Liver (tissue), 9 donors: ENCODE data around the gene UNC13A. TPM values are rescaled to one million over a fixed set of nuclear protein-coding genes. Genes with fewer than 3 reads are reported as not detected.

Experiments used
- DNase-seq: peaks from one replicate; pipeline ENCODE4 v3.0.0-alpha.2; 2017; ENCODE audit warnings: low spot score
- H3K27ac ChIP-seq, 2 donors: one replicate each; pipeline ENCODE4 v1.7.0; 2013; ENCODE audit warnings: inconsistent platforms in 2 of 2, low read length in 2 of 2, control low read depth in 1 of 2, low read depth in 1 of 2, mild to moderate bottlenecking in 1 of 2
- H3K27me3 ChIP-seq, 4 donors: one replicate each; pipeline versions ENCODE4 v1.6.1 to v1.7.0; 2013; ENCODE audit warnings: low read length in 3 of 4, inconsistent platforms in 1 of 4, mild to moderate bottlenecking in 1 of 4, moderate library complexity in 1 of 4; ENCODE audit not compliant: control insufficient read depth in 4 of 4, insufficient read depth in 4 of 4
- H3K36me3 ChIP-seq, 4 donors: one replicate each; pipeline versions ENCODE4 v1.6.1 to v1.7.0; 2013; ENCODE audit warnings: low read length in 3 of 4, mild to moderate bottlenecking in 3 of 4, low read depth in 1 of 4, moderate library complexity in 1 of 4; ENCODE audit not compliant: control insufficient read depth in 4 of 4, insufficient read depth in 3 of 4
- H3K4me1 ChIP-seq, 4 donors: one replicate each; pipeline versions ENCODE4 v1.6.1 to v1.7.0; 2013; ENCODE audit warnings: low read length in 3 of 4, mild to moderate bottlenecking in 3 of 4, moderate library complexity in 1 of 4; ENCODE audit not compliant: control insufficient read depth in 4 of 4, insufficient read depth in 4 of 4
- H3K4me3 ChIP-seq, 3 donors: one replicate each; pipeline versions ENCODE4 v1.6.1 to v1.7.0; 2013; ENCODE audit warnings: low read length in 3 of 3, control low read depth in 1 of 3, low read depth in 1 of 3, mild to moderate bottlenecking in 1 of 3
- H3K9ac ChIP-seq, 2 donors: one replicate each; pipeline ENCODE4 v1.7.0; 2013; ENCODE audit warnings: low read length in 2 of 2, mild to moderate bottlenecking in 2 of 2, moderate library complexity in 2 of 2, control low read depth in 1 of 2, low read depth in 1 of 2
- H3K9me3 ChIP-seq, 4 donors: one replicate each; pipeline versions ENCODE4 v1.6.1 to v1.7.0; 2013; ENCODE audit warnings: low read length in 3 of 4; ENCODE audit not compliant: control insufficient read depth in 4 of 4
- EGR1 ChIP-seq, 2 donors: IDR thresholded peaks; 2 replicates each; pipeline ENCODE4 v1.6.1; 2016 to 2018; ENCODE audit warnings: antibody characterized with exemption in 2 of 2, low read depth in 2 of 2
- FOXA1 ChIP-seq: IDR thresholded peaks from 2 replicates; pipeline ENCODE4 v1.6.1; 2016; ENCODE audit warnings: antibody characterized with exemption
- FOXA2 ChIP-seq: IDR thresholded peaks from 2 replicates; pipeline ENCODE4 v1.6.1; 2016; ENCODE audit warnings: antibody characterized with exemption
- GABPA ChIP-seq, 2 donors: IDR thresholded peaks in 1 of 2; conservative IDR thresholded peaks in 1 of 2; 2 replicates each; pipeline ENCODE4 v1.6.1; 2016; ENCODE audit warnings: antibody characterized with exemption in 2 of 2, mild to moderate bottlenecking in 1 of 2, moderate library complexity in 1 of 2
- HNF4A ChIP-seq, 2 donors: conservative IDR thresholded peaks; 2 replicates each; pipeline ENCODE4 v1.6.1; 2016; ENCODE audit warnings: antibody characterized with exemption in 2 of 2, mild to moderate bottlenecking in 2 of 2
- HNF4G ChIP-seq: IDR thresholded peaks from 2 replicates; pipeline ENCODE4 v1.6.1; 2016; ENCODE audit warnings: antibody characterized with exemption
- JUND ChIP-seq, 2 donors: IDR thresholded peaks; 2 replicates each; pipeline ENCODE4 v1.6.1; 2016; ENCODE audit warnings: antibody characterized with exemption in 2 of 2
- NR2F2 ChIP-seq: IDR thresholded peaks from 2 replicates; pipeline ENCODE4 v1.6.1; 2016; ENCODE audit warnings: antibody characterized with exemption
- RAD21 ChIP-seq, 2 donors: IDR thresholded peaks; 2 replicates each; pipeline ENCODE4 v1.6.1; 2016; ENCODE audit warnings: antibody characterized with exemption in 2 of 2, mild to moderate bottlenecking in 2 of 2
- RXRA ChIP-seq, 2 donors: IDR thresholded peaks; 2 replicates each; pipeline ENCODE4 v1.6.1; 2017 to 2018; ENCODE audit warnings: antibody characterized with exemption in 2 of 2, mild to moderate bottlenecking in 1 of 2
- SP1 ChIP-seq: IDR thresholded peaks from 2 replicates; pipeline ENCODE4 v1.6.1; 2018; ENCODE audit warnings: antibody characterized with exemption, mild to moderate bottlenecking
- TAF1 ChIP-seq: conservative IDR thresholded peaks from 2 replicates; pipeline ENCODE4 v1.6.1; 2016; ENCODE audit warnings: antibody characterized with exemption, mild to moderate bottlenecking
- YY1 ChIP-seq: IDR thresholded peaks from 2 replicates; pipeline ENCODE4 v1.6.1; 2016; ENCODE audit warnings: antibody characterized with exemption, mild to moderate bottlenecking
- WGBS: extraction: QIAGEN DNeasy Blood & Tissue Kit; methylation state at CpG from one replicate; pipeline ENCODE4 v1.1.7; 2013; 5-methylcytosine and 5-hydroxymethylcytosine counted together
- polyA plus RNA-seq, 2 donors: library from polyadenylated mRNA; stranded (reverse) in 1 of 2; unstranded in 1 of 2; fragments of 200-250 nt in 1 of 2; fragments of >200 nt in 1 of 2; fragmentation: Nextera tagmentation in 1 of 2; extraction: Ambion mirVana in 1 of 2; gene quantifications; one replicate each; pipeline versions ENCODE4 v1.2.1 to v1.2.3, GENCODE V29; 2013 to 2015
- total RNA-seq, 2 donors: library from RNA; depleted of rRNA; stranded (reverse); fragments of >200 nt; gene quantifications; one replicate each; pipeline ENCODE4 v1.2.3, GENCODE V29; 2014
- TF ChIP-seq, protein P1 (sequence below): IDR thresholded peaks from 2 replicates; pipeline ENCODE4 v1.6.1; 2016; ENCODE audit warnings: antibody characterized with exemption
- TF ChIP-seq, protein P2 (sequence below): IDR thresholded peaks from 2 replicates; pipeline ENCODE4 v1.6.1; 2016; ENCODE audit warnings: antibody characterized with exemption
- TF ChIP-seq, protein P3 (sequence below): IDR thresholded peaks from 2 replicates; pipeline ENCODE4 v1.6.1; 2016; ENCODE audit warnings: antibody characterized with exemption
- TF ChIP-seq, protein P4 (sequence below): fragments of 150-350 bp; IDR thresholded peaks from 2 replicates; pipeline ENCODE4 v1.5.1; 2017; ENCODE audit warnings: improper control_type of control experiment, low read depth, low read length; ENCODE audit not compliant: missing input control
- TF ChIP-seq, protein P5 (sequence below): IDR thresholded peaks from 2 replicates; pipeline ENCODE4 v1.6.1; 2016; ENCODE audit warnings: antibody characterized with exemption, mild to moderate bottlenecking
- donor health status: healthy.
- donor health status: healthy.
- donor health status: healthy.
- donor health status: healthy.
- donor health status: healthy.

Gene UNC13A
- total and polyA plus RNA-seq, 4 donors = under 0.01 to 0.01 TPM; not detected in 2

DNA sequence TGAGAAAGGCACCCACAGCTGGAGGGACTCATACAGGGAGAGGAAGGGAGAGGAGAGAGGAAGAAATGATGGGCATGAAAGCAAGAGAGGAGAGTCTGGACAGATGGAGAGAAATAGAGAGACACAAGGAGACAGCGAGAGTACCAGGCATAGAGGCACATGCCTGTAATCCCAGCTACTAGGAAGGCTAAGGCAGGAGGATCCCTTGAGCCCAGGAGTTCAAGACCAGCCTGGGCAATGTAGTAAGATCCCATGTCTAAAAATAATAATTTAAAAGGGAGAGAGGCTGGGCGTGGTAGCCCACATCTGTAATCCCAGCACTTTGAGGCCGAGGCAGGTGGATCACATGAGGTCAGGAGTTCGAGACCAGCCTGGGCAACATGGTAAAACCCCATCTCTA, 9.3 kb downstream of the UNC13A start:
- Histone ChIP-seq H3K27ac (no peak overlapping the region), H3K27me3 (peaks cover 0 to 3% (median 1%) of the 10 kb centered on the region in 4 donors), H3K9ac (no peak overlapping the region), H3K4me3 (no peak overlapping the region), H3K4me1 (peaks cover 0 to 3% (median 0%) of the 10 kb centered on the region in 4 donors), H3K36me3 (no peaks in the 10 kb centered on the region), H3K9me3 (no peaks in the 10 kb centered on the region)
- DNase-seq = no peak
- TF ChIP-seq YY1 (no peak), RAD21 (IDR thresholded peaks at IDR 0.05) (no peak), SP1 (no peak), JUND (IDR thresholded peaks at IDR 0.05) (no peak), NR2F2 (no peak), FOXA1 (no peak), EGR1 (IDR thresholded peaks at IDR 0.05; ENCODE audit: low read depth in 2 of 2) (no peak), HNF4G (no peak), GABPA (IDR thresholded peaks at IDR 0.05 in 1 of 2, conservative IDR thresholded peaks at IDR 0.05 in 1 of 2) (no peak), RXRA (IDR thresholded peaks at IDR 0.05) (no peak), FOXA2 (no peak), HNF4A (conservative IDR thresholded peaks at IDR 0.05) (no peak), TAF1 (no peak)
- TF ChIP-seq, protein P1, sequence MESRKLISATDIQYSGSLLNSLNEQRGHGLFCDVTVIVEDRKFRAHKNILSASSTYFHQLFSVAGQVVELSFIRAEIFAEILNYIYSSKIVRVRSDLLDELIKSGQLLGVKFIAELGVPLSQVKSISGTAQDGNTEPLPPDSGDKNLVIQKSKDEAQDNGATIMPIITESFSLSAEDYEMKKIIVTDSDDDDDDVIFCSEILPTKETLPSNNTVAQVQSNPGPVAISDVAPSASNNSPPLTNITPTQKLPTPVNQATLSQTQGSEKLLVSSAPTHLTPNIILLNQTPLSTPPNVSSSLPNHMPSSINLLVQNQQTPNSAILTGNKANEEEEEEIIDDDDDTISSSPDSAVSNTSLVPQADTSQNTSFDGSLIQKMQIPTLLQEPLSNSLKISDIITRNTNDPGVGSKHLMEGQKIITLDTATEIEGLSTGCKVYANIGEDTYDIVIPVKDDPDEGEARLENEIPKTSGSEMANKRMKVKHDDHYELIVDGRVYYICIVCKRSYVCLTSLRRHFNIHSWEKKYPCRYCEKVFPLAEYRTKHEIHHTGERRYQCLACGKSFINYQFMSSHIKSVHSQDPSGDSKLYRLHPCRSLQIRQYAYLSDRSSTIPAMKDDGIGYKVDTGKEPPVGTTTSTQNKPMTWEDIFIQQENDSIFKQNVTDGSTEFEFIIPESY = no peak
- TF ChIP-seq, protein P2, sequence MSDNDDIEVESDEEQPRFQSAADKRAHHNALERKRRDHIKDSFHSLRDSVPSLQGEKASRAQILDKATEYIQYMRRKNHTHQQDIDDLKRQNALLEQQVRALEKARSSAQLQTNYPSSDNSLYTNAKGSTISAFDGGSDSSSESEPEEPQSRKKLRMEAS = no peak
- TF ChIP-seq, protein P3, sequence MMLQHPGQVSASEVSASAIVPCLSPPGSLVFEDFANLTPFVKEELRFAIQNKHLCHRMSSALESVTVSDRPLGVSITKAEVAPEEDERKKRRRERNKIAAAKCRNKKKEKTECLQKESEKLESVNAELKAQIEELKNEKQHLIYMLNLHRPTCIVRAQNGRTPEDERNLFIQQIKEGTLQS = no peak
- TF ChIP-seq, protein P4, sequence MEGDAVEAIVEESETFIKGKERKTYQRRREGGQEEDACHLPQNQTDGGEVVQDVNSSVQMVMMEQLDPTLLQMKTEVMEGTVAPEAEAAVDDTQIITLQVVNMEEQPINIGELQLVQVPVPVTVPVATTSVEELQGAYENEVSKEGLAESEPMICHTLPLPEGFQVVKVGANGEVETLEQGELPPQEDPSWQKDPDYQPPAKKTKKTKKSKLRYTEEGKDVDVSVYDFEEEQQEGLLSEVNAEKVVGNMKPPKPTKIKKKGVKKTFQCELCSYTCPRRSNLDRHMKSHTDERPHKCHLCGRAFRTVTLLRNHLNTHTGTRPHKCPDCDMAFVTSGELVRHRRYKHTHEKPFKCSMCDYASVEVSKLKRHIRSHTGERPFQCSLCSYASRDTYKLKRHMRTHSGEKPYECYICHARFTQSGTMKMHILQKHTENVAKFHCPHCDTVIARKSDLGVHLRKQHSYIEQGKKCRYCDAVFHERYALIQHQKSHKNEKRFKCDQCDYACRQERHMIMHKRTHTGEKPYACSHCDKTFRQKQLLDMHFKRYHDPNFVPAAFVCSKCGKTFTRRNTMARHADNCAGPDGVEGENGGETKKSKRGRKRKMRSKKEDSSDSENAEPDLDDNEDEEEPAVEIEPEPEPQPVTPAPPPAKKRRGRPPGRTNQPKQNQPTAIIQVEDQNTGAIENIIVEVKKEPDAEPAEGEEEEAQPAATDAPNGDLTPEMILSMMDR = no peak
- TF ChIP-seq, protein P5, sequence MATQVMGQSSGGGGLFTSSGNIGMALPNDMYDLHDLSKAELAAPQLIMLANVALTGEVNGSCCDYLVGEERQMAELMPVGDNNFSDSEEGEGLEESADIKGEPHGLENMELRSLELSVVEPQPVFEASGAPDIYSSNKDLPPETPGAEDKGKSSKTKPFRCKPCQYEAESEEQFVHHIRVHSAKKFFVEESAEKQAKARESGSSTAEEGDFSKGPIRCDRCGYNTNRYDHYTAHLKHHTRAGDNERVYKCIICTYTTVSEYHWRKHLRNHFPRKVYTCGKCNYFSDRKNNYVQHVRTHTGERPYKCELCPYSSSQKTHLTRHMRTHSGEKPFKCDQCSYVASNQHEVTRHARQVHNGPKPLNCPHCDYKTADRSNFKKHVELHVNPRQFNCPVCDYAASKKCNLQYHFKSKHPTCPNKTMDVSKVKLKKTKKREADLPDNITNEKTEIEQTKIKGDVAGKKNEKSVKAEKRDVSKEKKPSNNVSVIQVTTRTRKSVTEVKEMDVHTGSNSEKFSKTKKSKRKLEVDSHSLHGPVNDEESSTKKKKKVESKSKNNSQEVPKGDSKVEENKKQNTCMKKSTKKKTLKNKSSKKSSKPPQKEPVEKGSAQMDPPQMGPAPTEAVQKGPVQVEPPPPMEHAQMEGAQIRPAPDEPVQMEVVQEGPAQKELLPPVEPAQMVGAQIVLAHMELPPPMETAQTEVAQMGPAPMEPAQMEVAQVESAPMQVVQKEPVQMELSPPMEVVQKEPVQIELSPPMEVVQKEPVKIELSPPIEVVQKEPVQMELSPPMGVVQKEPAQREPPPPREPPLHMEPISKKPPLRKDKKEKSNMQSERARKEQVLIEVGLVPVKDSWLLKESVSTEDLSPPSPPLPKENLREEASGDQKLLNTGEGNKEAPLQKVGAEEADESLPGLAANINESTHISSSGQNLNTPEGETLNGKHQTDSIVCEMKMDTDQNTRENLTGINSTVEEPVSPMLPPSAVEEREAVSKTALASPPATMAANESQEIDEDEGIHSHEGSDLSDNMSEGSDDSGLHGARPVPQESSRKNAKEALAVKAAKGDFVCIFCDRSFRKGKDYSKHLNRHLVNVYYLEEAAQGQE = no peak
- WGBS = 71% methylated on average over 4 of the region's 4 CpGs
